ENCODE data around the gene KCNK16. TPM values are rescaled to one million over a fixed set of nuclear protein-coding genes. Genes with fewer than 3 reads are reported as not detected.

KCNK16 gene
- total and polyA plus RNA-seq, 7 donors, result not detected

DNA sequence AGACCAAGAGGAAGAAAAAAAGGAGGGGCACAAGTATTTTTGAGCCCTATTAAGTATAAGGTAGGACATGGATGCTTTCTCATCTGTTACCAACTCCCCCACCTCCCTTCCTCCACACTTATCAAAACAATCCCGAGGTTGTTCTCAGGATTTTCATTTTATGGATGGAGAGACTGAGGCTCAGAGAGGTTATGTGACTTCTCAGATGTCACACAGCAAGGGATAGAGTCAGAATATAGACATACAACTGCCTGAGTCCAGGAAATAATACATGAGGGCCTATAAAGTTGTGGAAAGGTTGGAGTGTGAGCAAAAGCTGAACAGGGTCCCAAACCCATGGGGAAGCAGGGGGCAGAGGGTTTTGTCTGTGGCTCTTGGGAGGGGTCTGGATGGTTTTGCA, 27.6 kb downstream of the KCNK16 start:
- intact Hi-C loops (cut with DNase I), result no loop called here
- Histone ChIP-seq H3K4me3 (no peak overlapping the region), H3K27ac (no peak overlapping the region), H3K27me3 (peaks cover 0 to 10% (median 0%) of the 10 kb centered on the region in 3 donors), H3K4me1 (no peaks in the 10 kb centered on the region), H3K36me3 (no peaks in the 10 kb centered on the region), H3K9me3 (no peaks in the 10 kb centered on the region)
- WGBS, 2 donors, result 48 to 68% methylated on average over 1 of the region's 1 CpG
- no peak for DNase-seq
- TF ChIP-seq POLR2AphosphoS5 (IDR thresholded peaks at IDR 0.05) (no peak), POLR2A (IDR thresholded peaks at IDR 0.05) (no peak), EP300 (IDR thresholded peaks at IDR 0.05) (no peak)
- TF ChIP-seq, protein P1, sequence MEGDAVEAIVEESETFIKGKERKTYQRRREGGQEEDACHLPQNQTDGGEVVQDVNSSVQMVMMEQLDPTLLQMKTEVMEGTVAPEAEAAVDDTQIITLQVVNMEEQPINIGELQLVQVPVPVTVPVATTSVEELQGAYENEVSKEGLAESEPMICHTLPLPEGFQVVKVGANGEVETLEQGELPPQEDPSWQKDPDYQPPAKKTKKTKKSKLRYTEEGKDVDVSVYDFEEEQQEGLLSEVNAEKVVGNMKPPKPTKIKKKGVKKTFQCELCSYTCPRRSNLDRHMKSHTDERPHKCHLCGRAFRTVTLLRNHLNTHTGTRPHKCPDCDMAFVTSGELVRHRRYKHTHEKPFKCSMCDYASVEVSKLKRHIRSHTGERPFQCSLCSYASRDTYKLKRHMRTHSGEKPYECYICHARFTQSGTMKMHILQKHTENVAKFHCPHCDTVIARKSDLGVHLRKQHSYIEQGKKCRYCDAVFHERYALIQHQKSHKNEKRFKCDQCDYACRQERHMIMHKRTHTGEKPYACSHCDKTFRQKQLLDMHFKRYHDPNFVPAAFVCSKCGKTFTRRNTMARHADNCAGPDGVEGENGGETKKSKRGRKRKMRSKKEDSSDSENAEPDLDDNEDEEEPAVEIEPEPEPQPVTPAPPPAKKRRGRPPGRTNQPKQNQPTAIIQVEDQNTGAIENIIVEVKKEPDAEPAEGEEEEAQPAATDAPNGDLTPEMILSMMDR (IDR thresholded peaks at IDR 0.05), result no peak

DNA sequence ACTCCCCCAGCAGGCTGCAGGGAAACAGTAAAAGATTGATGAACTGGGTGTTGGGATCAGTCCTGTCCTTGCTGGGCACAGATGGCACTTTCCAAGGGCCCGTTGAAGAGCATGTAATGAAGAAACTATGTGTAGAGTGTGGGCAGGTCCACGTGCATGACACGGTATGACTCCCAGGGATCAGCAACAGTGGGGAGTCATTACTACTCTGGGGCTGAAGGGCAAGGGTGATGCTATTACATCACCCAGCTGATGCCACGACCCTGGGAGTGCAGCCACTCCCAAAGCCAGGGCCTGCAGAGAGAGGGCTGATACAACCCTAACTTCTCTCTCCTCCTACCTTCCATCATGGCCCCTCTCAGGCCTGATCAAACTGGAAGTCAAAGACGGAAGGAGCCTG, 28.4 kb downstream of the KCNK16 start:
- intact Hi-C loops (cut with DNase I), result no loop called here
- Histone ChIP-seq H3K9me3 (no peaks in the 10 kb centered on the region), H3K4me3 (no peak overlapping the region), H3K27me3 (peaks cover 0 to 4% (median 0%) of the 10 kb centered on the region in 3 donors), H3K27ac (no peak overlapping the region), H3K4me1 (no peaks in the 10 kb centered on the region), H3K36me3 (no peaks in the 10 kb centered on the region)
- WGBS, 2 donors, result 57 to 75% methylated on average over 5 of the region's 5 CpGs
- no peak for DNase-seq
- TF ChIP-seq POLR2AphosphoS5 (IDR thresholded peaks at IDR 0.05) (no peak), POLR2A (IDR thresholded peaks at IDR 0.05) (no peak), EP300 (IDR thresholded peaks at IDR 0.05) (no peak)
- TF ChIP-seq, protein P1 (IDR thresholded peaks at IDR 0.05), result no peak

DNA sequence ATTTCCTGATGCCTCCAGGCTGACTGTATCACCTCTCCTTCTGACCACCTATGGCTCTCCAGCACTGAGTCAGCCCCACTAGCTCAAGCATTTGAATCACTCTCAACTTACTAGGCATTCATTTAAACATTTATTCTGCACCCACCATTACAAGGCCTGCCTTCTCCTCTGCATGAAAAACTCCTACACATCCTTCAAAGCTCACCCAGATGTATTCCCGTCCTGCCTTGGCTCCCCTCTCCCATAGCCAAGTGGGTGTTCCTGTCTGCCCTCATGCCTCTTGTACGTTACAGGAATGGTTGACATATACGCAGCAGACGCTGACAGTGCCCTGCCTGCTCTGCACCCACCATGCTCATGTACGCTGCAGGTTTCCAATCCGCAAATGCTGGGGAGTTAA, 29.9 kb downstream of the KCNK16 start:
- TF ChIP-seq POLR2AphosphoS5 (IDR thresholded peaks at IDR 0.05) (no peak), POLR2A (IDR thresholded peaks at IDR 0.05) (no peak), EP300 (IDR thresholded peaks at IDR 0.05) (no peak)
- TF ChIP-seq, protein P1 (IDR thresholded peaks at IDR 0.05), result no peak

DNA sequence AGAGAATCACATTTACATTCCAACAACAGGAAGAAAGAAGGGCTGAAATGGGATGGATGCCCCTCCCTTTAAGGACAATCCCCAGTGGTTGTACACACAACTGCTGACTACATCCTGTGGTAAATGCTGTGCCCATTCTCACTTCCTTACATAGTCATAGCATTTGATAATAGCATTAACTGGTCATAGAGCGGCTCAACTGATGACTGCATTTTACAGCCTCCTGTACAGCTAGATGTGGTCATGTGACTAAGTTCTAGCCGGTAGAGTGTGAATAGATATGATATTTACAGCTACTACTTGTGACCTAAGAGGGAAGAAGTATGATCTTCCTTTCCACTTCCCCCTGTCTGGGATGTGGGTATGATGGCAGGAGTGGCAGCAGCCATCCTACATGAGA, 33.0 kb downstream of the KCNK16 start:
- WGBS, 2 donors, result 39 to 73% methylated on average over 2 of the region's 2 CpGs
- DNase-seq, result no peak

More for the DNA sequence above, 29.9 kb downstream of the KCNK16 start:
- Histone ChIP-seq H3K36me3 (no peaks in the 10 kb centered on the region), H3K9me3 (no peaks in the 10 kb centered on the region), H3K27ac (no peak overlapping the region), H3K27me3 (no peaks in the 10 kb centered on the region), H3K4me3 (no peak overlapping the region), H3K4me1 (no peaks in the 10 kb centered on the region)
- 93 to 94% methylated on average over 6 of the region's 6 CpGs for WGBS, 2 donors
- DNase-seq, result no peak
- intact Hi-C loops (cut with DNase I), result no loop called here

More for the DNA sequence above, 33.0 kb downstream of the KCNK16 start:
- H3K4me1 ChIP-seq, result no peaks in the 10 kb centered on the region
- TF ChIP-seq POLR2AphosphoS5 (IDR thresholded peaks at IDR 0.05) (no peak), EP300 (IDR thresholded peaks at IDR 0.05) (no peak), POLR2A (IDR thresholded peaks at IDR 0.05) (no peak)
- TF ChIP-seq, protein P1 (IDR thresholded peaks at IDR 0.05), result no peak
- no peak overlapping the region for H3K4me3 ChIP-seq
- no peaks in the 10 kb centered on the region for H3K9me3 ChIP-seq
- no peaks in the 10 kb centered on the region for H3K27me3 ChIP-seq
- no peaks in the 10 kb centered on the region for H3K36me3 ChIP-seq
- intact Hi-C loops (cut with DNase I), result no loop called here
- H3K27ac ChIP-seq, result no peak overlapping the region
